HepG2 (cell line): ENCODE results near the gene AGAP1. TPM values are rescaled to one million over a fixed set of nuclear protein-coding genes. Genes with fewer than 3 reads are reported as not detected.

Experiments
- ATAC-seq: fragments of 200-7000 bp; cut with Tn5 transposase; 3 replicates; pipeline ENCODE4 v1.9.1; 2020; ENCODE audit warnings: mild to moderate bottlenecking, moderate library complexity
- BruUV-seq: library from RNA; stranded (reverse); fragments of 400-500 nt; replicated peaks from 2 replicates; lab custom pipeline; 2021; lab: Mats Ljungman, UMichigan
- CTCF ChIA-PET: fragments of 300-600 bp; formaldehyde crosslinking; extraction: SDS; loops from one replicate; lab custom pipeline; 2021; ENCODE audit warnings: low total read pairs, inconsistent platforms, low intra/inter-chr PET ratio; lab: Yijun Ruan, JAX
- POLR2A ChIA-PET: fragments of 350-600 bp; sonication (Branson Sonifier 250); formaldehyde crosslinking; loops from one replicate; lab custom pipeline; 2020; ENCODE audit warnings: antibody characterized with exemption, inconsistent platforms; lab: Yijun Ruan, JAX
- DNase-seq: peaks from one replicate; pipeline ENCODE4 v3.0.0-alpha.2; 2015; ENCODE audit warnings: low spot score
- FAIRE-seq: peaks from 3 replicates; lab custom pipeline; 2011; peaks lifted over from hg19 to GRCh38; lab: Jason Lieb, UNC
- H2AFZ ChIP-seq: one replicate; pipeline ENCODE4 v1.6.1; 2011; ENCODE audit warnings: low read length, inconsistent platforms
- H3K27ac ChIP-seq: fragments of 300-600 bp; 3 replicates; pipeline ENCODE4 v1.8.0; 2011; ENCODE audit warnings: mixed run types, mild to moderate bottlenecking, mixed read lengths, low read length, inconsistent platforms; ENCODE audit not compliant: insufficient read depth; ENCODE audit errors: extremely low read length
- H3K27me3 ChIP-seq, 2 experiments: fragments of 200-600 bp in 1 of 2; 2 replicates in 1 of 2; 3 replicates in 1 of 2; pipeline versions ENCODE4 v1.6.0 to v1.8.0; 2011; ENCODE audit warnings: low read length in 2 of 2, mild to moderate bottlenecking in 2 of 2, moderate library complexity in 2 of 2, inconsistent platforms in 1 of 2; ENCODE audit not compliant: insufficient read depth in 2 of 2, control insufficient read depth in 1 of 2
- H3K36me3 ChIP-seq, 2 experiments: fragments of 200-600 bp in 1 of 2; replicated peaks in 1 of 2; 2 replicates in 1 of 2; 3 replicates in 1 of 2; pipeline versions ENCODE4 v1.5.1 to v1.8.0; 2011; ENCODE audit warnings: low read length in 2 of 2, inconsistent platforms in 1 of 2; ENCODE audit not compliant: insufficient read depth in 2 of 2, control insufficient read depth in 1 of 2
- H3K4me1 ChIP-seq: 2 replicates; pipeline ENCODE4 v1.5.1; 2012; ENCODE audit warnings: low read length, inconsistent platforms; ENCODE audit not compliant: insufficient read depth
- H3K4me2 ChIP-seq: 2 replicates; pipeline ENCODE4 v1.6.0; 2011; ENCODE audit warnings: low read depth, low read length, inconsistent platforms
- H3K4me3 ChIP-seq, 3 experiments: fragments of 200-600 bp in 1 of 3; sonication (generic), shearing (Covaris generic) in 1 of 3; replicated peaks in 1 of 3; 2 replicates each; pipeline ENCODE4 v1.5.1; 2011 to 2016; ENCODE audit warnings: low read length in 3 of 3, inconsistent platforms in 2 of 3, low read depth in 2 of 3, mild to moderate bottlenecking in 2 of 3, control low read depth in 1 of 3, mixed read lengths in 1 of 3; ENCODE audit not compliant: insufficient read depth in 1 of 3
- H3K79me2 ChIP-seq: one replicate; pipeline ENCODE4 v1.6.1; 2011; ENCODE audit warnings: low read length, inconsistent platforms; ENCODE audit not compliant: insufficient read depth
- H3K9ac ChIP-seq: 2 replicates; pipeline ENCODE4 v1.6.0; 2011; ENCODE audit warnings: mild to moderate bottlenecking, low read depth, low read length, inconsistent platforms; ENCODE audit not compliant: insufficient read depth
- H3K9me3 ChIP-seq: 2 replicates; pipeline ENCODE4 v1.5.1; 2012; ENCODE audit warnings: mild to moderate bottlenecking, low read length
- H4K20me1 ChIP-seq: 2 replicates; pipeline ENCODE4 v1.6.0; 2011; ENCODE audit warnings: inconsistent platforms, mild to moderate bottlenecking, low read length, moderate library complexity; ENCODE audit not compliant: insufficient read depth
- RBM39 ChIP-seq: fragments of 200-400 bp; formaldehyde crosslinking; IDR thresholded peaks from one replicate; pipeline ENCODE4 v1.6.1; 2018; ENCODE audit warnings: antibody characterized with exemption, mild to moderate bottlenecking, low read depth, low read length; ENCODE audit not compliant: poor library complexity, severe bottlenecking
- SP2 ChIP-seq: sonication (generic); formaldehyde crosslinking; IDR thresholded peaks from 2 replicates; pipeline ENCODE4 v1.5.1; 2020; ENCODE audit warnings: mild to moderate bottlenecking, missing genetic modification reagents
- ZSCAN30 ChIP-seq: sonication (generic); formaldehyde crosslinking; IDR thresholded peaks from 2 replicates; pipeline ENCODE4 v1.5.0; 2020; ENCODE audit warnings: mild to moderate bottlenecking, missing genetic modification reagents
- WGBS: methylation state at CpG from one replicate; pipeline ENCODE4 v1.1.6; 2017; ENCODE audit warnings: low lambda C conversion rate; 5-methylcytosine and 5-hydroxymethylcytosine counted together
- in situ Hi-C: cut with HindIII; loops from 2 replicates; pipeline ENCODE4 v1.10.0; 2017; ENCODE audit warnings: low pct_unique_long_range_greater_than_20kb; ENCODE audit not compliant: extremely low pct_ligation_motif_present
- intact Hi-C: fragments of 100-400 bp; cut with micrococcal nuclease; formaldehyde crosslinking; loops from one replicate; pipeline ENCODE4 v1.10.0; 2022; ENCODE audit not compliant: unreplicated experiment
- polyA plus RNA-seq, 8 experiments: library from polyadenylated mRNA; depleted of rRNA in 3 of 8; stranded (reverse) in 7 of 8; unstranded in 1 of 8; fragments of >200 nt; fragmentation: Illumina TruSeq in 4 of 8; extraction: Trizol in 4 of 8; gene quantifications; 2 replicates each; pipeline versions ENCODE4 v1.2.1 to v1.2.3, GENCODE V29; 2011 to 2016; ENCODE audit warnings: low read depth in 4 of 8, missing spikeins in 1 of 8, mixed read lengths in 1 of 8; ENCODE audit not compliant: insufficient read depth in 1 of 8
- total RNA-seq, 5 experiments: library from RNA; depleted of rRNA; stranded (reverse); fragments of >200 nt; fragmentation: Illumina TruSeq; extraction: Trizol; gene quantifications; 2 replicates each; pipeline ENCODE4 v1.2.3, GENCODE V29; 2016; ENCODE audit warnings: low read depth in 1 of 5
- TF ChIP-seq, protein P1 (sequence below): sonication (generic); formaldehyde crosslinking; IDR thresholded peaks from 2 replicates; pipeline ENCODE4 v1.4.0; 2020; ENCODE audit warnings: missing genetic modification reagents, borderline replicate concordance
- TF ChIP-seq, protein P2 (sequence below): sonication (generic); formaldehyde crosslinking; IDR thresholded peaks from 2 replicates; pipeline ENCODE4 v1.8.0; 2022; ENCODE audit warnings: mild to moderate bottlenecking, missing genetic modification reagents, moderate library complexity

The AGAP1 gene
- total and polyA plus RNA-seq, 2 of the 13 experiments (the other 11 are each of a cell fraction or from before 2014, with no cell fraction given), result 21.2 to 32.7 TPM

DNA sequence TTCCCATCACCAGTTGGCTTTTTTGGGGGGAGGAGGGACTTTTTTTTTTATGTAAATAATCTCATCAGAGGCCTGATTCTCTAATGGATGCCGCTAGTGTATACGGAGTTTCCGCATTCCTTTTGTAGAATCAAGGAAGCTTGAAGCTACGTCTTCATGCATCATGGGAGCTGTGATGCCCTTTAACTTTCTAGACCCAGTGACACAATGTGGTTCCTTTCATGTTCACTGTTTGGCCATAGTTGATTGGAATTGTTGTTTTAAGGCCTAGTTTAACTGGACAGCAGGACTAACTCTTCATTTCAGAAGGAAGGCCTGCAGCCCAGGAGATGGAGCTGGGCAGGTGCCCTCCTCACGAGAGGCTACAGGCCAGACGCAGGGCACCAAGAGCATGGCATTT, 287.9 kb downstream of the AGAP1 start:
- in situ Hi-C loops, result no loop called here
- CTCF ChIA-PET, result interaction anchor here (1.8 to 4.3 kb wide), 2 partner anchors 396 to 400 kb away, joined by 6 to 39 read pairs; no protein-coding TSS in a partner anchor
- no peak for DNase-seq

More for the DNA sequence above, 287.9 kb downstream of the AGAP1 start:
- intact Hi-C loops, result no loop called here
- Histone ChIP-seq H3K79me2 (no peaks in the 10 kb centered on the region), H3K4me2 (no peak overlapping the region), H3K4me3 (no peak overlapping the region), H3K9ac (no peak overlapping the region), H3K27me3 (no peaks in the 10 kb centered on the region), H4K20me1 (0 out of 2 replicates have a peak, but pooled peaks cover 4% of the 10 kb centered on the region), H3K36me3 (peaks cover 2 to 20% of the 10 kb centered on the region in 2 experiments; a peak in 4 of 5 replicates), H3K9me3 (no peaks in the 10 kb centered on the region), H3K27ac (no peak overlapping the region), H2AFZ (no peak overlapping the region), H3K4me1 (no peaks in the 10 kb centered on the region)
- FAIRE-seq (no peak), ATAC-seq (no peak)
- WGBS, result 96% methylated on average over 6 of the region's 6 CpGs
- BruUV-seq, result no TSS peak
- TF ChIP-seq SP2 (CRISPR knock-in tag), result no peak
- TF ChIP-seq, protein P1, sequence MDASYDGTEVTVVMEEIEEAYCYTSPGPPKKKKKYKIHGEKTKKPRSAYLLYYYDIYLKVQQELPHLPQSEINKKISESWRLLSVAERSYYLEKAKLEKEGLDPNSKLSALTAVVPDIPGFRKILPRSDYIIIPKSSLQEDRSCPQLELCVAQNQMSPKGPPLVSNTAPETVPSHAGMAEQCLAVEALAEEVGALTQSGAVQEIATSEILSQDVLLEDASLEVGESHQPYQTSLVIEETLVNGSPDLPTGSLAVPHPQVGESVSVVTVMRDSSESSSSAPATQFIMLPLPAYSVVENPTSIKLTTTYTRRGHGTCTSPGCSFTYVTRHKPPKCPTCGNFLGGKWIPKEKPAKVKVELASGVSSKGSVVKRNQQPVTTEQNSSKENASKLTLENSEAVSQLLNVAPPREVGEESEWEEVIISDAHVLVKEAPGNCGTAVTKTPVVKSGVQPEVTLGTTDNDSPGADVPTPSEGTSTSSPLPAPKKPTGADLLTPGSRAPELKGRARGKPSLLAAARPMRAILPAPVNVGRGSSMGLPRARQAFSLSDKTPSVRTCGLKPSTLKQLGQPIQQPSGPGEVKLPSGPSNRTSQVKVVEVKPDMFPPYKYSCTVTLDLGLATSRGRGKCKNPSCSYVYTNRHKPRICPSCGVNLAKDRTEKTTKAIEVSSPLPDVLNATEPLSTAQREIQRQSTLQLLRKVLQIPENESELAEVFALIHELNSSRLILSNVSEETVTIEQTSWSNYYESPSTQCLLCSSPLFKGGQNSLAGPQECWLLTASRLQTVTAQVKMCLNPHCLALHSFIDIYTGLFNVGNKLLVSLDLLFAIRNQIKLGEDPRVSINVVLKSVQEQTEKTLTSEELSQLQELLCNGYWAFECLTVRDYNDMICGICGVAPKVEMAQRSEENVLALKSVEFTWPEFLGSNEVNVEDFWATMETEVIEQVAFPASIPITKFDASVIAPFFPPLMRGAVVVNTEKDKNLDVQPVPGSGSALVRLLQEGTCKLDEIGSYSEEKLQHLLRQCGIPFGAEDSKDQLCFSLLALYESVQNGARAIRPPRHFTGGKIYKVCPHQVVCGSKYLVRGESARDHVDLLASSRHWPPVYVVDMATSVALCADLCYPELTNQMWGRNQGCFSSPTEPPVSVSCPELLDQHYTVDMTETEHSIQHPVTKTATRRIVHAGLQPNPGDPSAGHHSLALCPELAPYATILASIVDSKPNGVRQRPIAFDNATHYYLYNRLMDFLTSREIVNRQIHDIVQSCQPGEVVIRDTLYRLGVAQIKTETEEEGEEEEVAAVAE (CRISPR knock-in tag), result no peak
- TF ChIP-seq RBM39, result no peak
- TF ChIP-seq ZSCAN30 (CRISPR knock-in tag), result no peak
- TF ChIP-seq, protein P2, sequence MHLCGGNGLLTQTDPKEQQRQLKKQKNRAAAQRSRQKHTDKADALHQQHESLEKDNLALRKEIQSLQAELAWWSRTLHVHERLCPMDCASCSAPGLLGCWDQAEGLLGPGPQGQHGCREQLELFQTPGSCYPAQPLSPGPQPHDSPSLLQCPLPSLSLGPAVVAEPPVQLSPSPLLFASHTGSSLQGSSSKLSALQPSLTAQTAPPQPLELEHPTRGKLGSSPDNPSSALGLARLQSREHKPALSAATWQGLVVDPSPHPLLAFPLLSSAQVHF (CRISPR knock-in tag), result no peak
- POLR2A ChIA-PET, result no interaction called here
